HG03354 (cell line): Measurements from ENCODE around the gene OR2B6.

Experiments used
- ATAC-seq: cut with Tn5 transposase; IDR thresholded peaks from one replicate; pipeline ENCODE4 v1.9.1; 2021; ENCODE audit warnings: mild to moderate bottlenecking; ENCODE audit not compliant: unreplicated experiment, poor library complexity, severe bottlenecking

Gene OR2B6

GRCh38 chr6:27986928-27987725 lies 30.1 kb downstream of the OR2B6 start:
- no peak for ATAC-seq

GRCh38 chr6:27994616-27995015 lies 37.6 kb downstream of the OR2B6 start:
- ATAC-seq: no peak

GRCh38 chr6:28000351-28001045 lies 43.5 kb downstream of the OR2B6 start:
- ATAC-seq: no peak

DNA sequence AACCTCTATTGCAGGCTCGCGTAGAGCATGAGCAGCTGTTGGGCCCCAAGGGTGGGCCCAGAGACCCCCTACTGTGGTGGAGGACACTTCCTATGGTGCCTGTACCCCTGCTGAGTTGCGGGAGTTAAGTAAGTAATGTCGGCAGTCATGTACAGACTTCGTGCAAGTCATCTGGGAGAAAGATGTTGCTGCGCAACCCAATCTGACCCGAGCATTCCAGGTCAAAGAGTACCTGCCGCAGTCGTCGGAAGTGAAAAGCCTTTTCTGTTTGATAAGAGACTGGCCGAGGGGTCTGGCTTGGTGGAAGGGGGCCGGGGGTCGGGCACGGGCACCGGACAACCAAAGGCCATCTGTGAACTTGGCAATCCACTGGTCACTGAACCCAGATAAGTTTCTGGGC lies 44.3 kb downstream of the OR2B6 start:
- ATAC-seq: no peak

- ATAC-seq: no peak
These were observed 44.7 kb downstream of the OR2B6 start for GRCh38 chr6:28001751-28002150.

DNA sequence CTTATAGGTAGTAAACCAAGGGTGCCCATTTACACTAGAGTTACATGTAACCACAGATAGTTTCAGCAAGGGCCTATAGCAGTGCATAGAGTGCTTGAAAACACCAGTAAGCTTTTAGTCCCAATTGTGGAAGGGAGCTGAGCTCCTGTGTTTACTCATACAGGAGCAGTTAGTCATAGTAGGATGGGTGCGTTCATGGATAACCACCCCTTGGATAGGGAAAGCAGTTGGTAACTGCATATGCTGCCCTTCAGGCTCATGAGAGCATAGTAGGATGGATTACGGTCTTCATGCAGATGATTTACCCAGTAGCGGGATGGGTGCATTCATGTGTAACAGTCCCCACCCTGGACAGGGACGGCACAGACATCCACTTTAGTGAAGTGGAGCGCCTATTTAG lies 45.1 kb downstream of the OR2B6 start:
- ATAC-seq: no peak

- ATAC-seq: no peak
These were observed 46.0 kb downstream of the OR2B6 start for GRCh38 chr6:28003059-28003458.

- no peak for ATAC-seq
These were observed 46.6 kb downstream of the OR2B6 start for GRCh38 chr6:28003661-28004060.

GRCh38 chr6:28004350-28005151 lies 47.5 kb downstream of the OR2B6 start:
- no peak for ATAC-seq

- no peak for ATAC-seq
These were observed 48.3 kb downstream of the OR2B6 start for GRCh38 chr6:28005152-28005890.

DNA sequence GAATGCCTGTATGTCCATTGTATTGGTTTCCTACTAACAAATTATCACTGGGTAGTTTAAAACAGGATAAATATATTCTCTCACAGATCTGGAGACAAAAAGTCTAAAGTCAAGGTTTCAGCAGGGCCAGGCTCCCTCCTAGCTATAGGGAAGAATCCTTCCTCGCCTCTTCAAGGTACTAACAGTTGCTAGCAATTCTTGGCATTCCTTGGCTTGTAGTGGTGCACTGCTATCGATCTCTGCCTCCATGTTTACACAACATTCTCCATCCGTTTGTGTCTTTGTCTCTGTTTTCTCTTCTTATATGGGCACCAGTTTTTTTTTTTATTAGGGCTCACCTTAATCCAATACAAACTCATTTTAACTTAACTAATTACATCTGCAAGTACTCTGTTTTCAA lies 48.9 kb downstream of the OR2B6 start:
- ATAC-seq: no peak
